ENCODE measurements around the gene EIF3F.

DNA sequence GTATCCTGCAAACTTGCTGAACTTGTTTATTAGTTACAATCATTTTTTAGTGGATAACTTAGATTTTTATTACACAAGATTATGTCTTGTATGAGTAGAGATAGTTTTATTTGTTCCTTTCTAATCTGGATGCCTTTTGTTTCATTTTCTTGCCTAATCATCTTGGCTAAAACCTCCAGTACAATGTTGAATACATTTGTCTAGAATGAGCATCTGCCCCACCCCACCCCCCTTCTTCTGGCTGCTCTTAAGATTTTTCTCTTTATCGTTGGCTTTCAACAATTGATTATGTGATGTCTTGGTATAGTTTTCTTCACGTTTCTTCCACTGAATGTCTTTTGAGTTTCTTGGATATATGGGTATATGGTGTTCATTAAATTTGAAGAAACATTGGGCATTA, 56.6 kb downstream of the EIF3F start:
- TF ChIP-seq, protein P1, sequence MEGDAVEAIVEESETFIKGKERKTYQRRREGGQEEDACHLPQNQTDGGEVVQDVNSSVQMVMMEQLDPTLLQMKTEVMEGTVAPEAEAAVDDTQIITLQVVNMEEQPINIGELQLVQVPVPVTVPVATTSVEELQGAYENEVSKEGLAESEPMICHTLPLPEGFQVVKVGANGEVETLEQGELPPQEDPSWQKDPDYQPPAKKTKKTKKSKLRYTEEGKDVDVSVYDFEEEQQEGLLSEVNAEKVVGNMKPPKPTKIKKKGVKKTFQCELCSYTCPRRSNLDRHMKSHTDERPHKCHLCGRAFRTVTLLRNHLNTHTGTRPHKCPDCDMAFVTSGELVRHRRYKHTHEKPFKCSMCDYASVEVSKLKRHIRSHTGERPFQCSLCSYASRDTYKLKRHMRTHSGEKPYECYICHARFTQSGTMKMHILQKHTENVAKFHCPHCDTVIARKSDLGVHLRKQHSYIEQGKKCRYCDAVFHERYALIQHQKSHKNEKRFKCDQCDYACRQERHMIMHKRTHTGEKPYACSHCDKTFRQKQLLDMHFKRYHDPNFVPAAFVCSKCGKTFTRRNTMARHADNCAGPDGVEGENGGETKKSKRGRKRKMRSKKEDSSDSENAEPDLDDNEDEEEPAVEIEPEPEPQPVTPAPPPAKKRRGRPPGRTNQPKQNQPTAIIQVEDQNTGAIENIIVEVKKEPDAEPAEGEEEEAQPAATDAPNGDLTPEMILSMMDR (conservative IDR thresholded peaks at IDR 0.05) = no peak
- TF ChIP-seq EZH2 (IDR thresholded peaks at IDR 0.05; ENCODE audit: low read depth) = no peak

Data from PC-9 (cell line).